Measurements from ENCODE around the gene SLC7A6. TPM values are rescaled to one million over a fixed set of nuclear protein-coding genes. Genes with fewer than 3 reads are reported as not detected.

SLC7A6 gene
- total and polyA plus RNA-seq, 10 of the 15 experiments (the other 5 are each of a cell fraction or from before 2014, with no cell fraction given): 8.2 to 60.4 (median 28.6) TPM

DNA sequence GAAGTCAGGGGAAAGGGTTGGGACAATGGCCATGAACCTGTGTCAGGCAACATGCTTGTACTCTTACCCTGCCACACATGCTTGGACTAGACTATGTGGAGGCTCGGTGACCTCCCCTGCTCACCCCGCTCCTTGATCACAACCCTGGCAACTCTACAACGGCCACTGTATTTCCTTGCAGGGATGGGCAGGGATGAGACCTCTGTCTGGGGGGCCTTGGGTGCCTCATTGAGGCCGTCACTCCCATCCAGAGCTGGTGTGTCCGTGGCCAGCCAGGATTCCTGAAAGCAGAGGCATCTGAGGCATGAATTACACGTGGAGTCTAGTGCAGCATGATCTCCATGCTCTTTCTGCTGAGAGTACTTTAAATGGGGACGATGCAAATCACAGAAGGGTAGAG is 18.2 kb upstream of the SLC7A6 start:
- Histone ChIP-seq H3K9me3 (replicated peaks; ENCODE audit: control insufficient read depth, insufficient read depth, low read length) (no peaks in the 10 kb centered on the region), H3K27me3 (replicated peaks in 1 of 2; ENCODE audit: control insufficient read depth in 2 of 2, insufficient read depth in 2 of 2, low read length in 1 of 2) (no peaks in the 10 kb centered on the region), H2AFZ (ENCODE audit: control insufficient read depth, low read depth, low read length) (no peak overlapping the region), H4K20me1 (ENCODE audit: control insufficient read depth, insufficient read depth) (no peaks in the 10 kb centered on the region), H3K4me3 (peak overlapping the region; percentile 96), H3K9ac (ENCODE audit: control insufficient read depth, insufficient read depth, low read length) (no peak overlapping the region), H3K36me3 (ENCODE audit: control insufficient read depth in 2 of 2, insufficient read depth in 2 of 2, low read length in 1 of 2) (0 out of 4 replicates have a peak, but pooled peaks cover 0 to 3% of the 10 kb centered on the region in 2 experiments), H3K79me2 (ENCODE audit: control insufficient read depth, insufficient read depth, low read length) (no peaks in the 10 kb centered on the region), H3K4me1 (ENCODE audit: control insufficient read depth, insufficient read depth, low read length) (peaks cover 18% of the 10 kb centered on the region), H3K4me2 (ENCODE audit: control insufficient read depth, insufficient read depth) (peak overlapping the region; percentile 77), H3K27ac (ENCODE audit: control insufficient read depth, insufficient read depth) (no peak overlapping the region)
- FAIRE-seq: no peak
- POLR2A ChIA-PET: interaction anchor here (0.9 to 1.6 kb wide), 2 partner anchors 16 to 39 kb away, joined by 5 to 7 read pairs; no protein-coding TSS in a partner anchor
- DNase-seq (ENCODE audit: low read depth, low spot score): no peak
- in situ Hi-C loops (cut with MboI): no loop called here
- CTCF ChIA-PET: interaction anchor here (1.1 to 7.5 kb wide), 6 partner anchors 9 to 224 kb away, joined by 3 to 108 read pairs (median 4); partner anchors contain the start of gene SLC7A6
- ATAC-seq: no peak
- intact Hi-C loops (cut with micrococcal nuclease; ENCODE audit: unreplicated experiment): loop anchor here (5.0 kb wide), 1 partner anchor 596 kb away; the partner anchor contains the start of gene TANGO6
- SMC1A ChIA-PET (ENCODE audit: uncharacterized antibody, unreplicated experiment): interaction anchor here (2.0 to 2.5 kb wide), 2 partner anchors 16 to 82 kb away, joined by 7 to 9 read pairs; no protein-coding TSS in a partner anchor
- BruUV-seq (replicated peaks): no TSS peak
- RAD21 ChIA-PET (ENCODE audit: unreplicated experiment): interaction anchor here (1.2 to 2.2 kb wide), 3 partner anchors 12 to 455 kb away, joined by 4 to 6 read pairs (median 4); no protein-coding TSS in a partner anchor
- 80% methylated on average over 7 of the region's 7 CpGs for WGBS (ENCODE audit: insufficient coverage, insufficient replicate concordance, low lambda C conversion rate, missing lambda C conversion rate)
- TF ChIP-seq KDM1A (IDR thresholded peaks at IDR 0.05; ENCODE audit: borderline replicate concordance) (no peak), MYB (IDR thresholded peaks at IDR 0.05; ENCODE audit: borderline replicate concordance, low read depth, low read length) (no peak), CHD1 (IDR thresholded peaks at IDR 0.05; ENCODE audit: low read depth, low read length) (no peak), STAT3 (IDR thresholded peaks at IDR 0.05; ENCODE audit: low read depth, low read length) (no peak), NFYB (IDR thresholded peaks at IDR 0.05; ENCODE audit: insufficient read depth, low read depth, low read length) (no peak), ZNF274 (IDR thresholded peaks at IDR 0.05; ENCODE audit: insufficient read depth, insufficient read length) (no peak), SIX5 (IDR thresholded peaks at IDR 0.05; ENCODE audit: low read depth, low read length, severe bottlenecking) (no peak), E4F1 (IDR thresholded peaks at IDR 0.05; ENCODE audit: borderline replicate concordance, partially characterized antibody) (no peak), DPF2 (IDR thresholded peaks at IDR 0.05) (no peak)
- TF ChIP-seq, protein P1, sequence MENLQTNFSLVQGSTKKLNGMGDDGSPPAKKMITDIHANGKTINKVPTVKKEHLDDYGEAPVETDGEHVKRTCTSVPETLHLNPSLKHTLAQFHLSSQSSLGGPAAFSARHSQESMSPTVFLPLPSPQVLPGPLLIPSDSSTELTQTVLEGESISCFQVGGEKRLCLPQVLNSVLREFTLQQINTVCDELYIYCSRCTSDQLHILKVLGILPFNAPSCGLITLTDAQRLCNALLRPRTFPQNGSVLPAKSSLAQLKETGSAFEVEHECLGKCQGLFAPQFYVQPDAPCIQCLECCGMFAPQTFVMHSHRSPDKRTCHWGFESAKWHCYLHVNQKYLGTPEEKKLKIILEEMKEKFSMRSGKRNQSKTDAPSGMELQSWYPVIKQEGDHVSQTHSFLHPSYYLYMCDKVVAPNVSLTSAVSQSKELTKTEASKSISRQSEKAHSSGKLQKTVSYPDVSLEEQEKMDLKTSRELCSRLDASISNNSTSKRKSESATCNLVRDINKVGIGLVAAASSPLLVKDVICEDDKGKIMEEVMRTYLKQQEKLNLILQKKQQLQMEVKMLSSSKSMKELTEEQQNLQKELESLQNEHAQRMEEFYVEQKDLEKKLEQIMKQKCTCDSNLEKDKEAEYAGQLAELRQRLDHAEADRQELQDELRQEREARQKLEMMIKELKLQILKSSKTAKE (IDR thresholded peaks at IDR 0.05; ENCODE audit: low read depth, poor library complexity, severe bottlenecking): no peak

Data from GM12878 (cell line).